ENCODE results near the gene GNPNAT1. TPM values are rescaled to one million over a fixed set of nuclear protein-coding genes. Genes with fewer than 3 reads are reported as not detected.
"Not testable (repeated sequence)": the region's sequence is repeated elsewhere in the genome, so short reads cannot be mapped to it uniquely, and the experiment has no call there.

GNPNAT1 gene
- total RNA-seq, 2 experiments from 2014 or later = 42.2 to 42.4 TPM

- Mint-ChIP-seq H3K36me3 (peaks cover 10% of the 10 kb centered on the region), H3K4me1 (peaks cover 14% of the 10 kb centered on the region)
- H3K27ac Mint-ChIP-seq, H3K9me3 Mint-ChIP-seq, H3K4me3 Mint-ChIP-seq, H3K27me3 Mint-ChIP-seq, DNase-seq: not testable (repeated sequence)
These were observed 63.9 kb downstream of the GNPNAT1 start for GRCh38 chr14:52727509-52727908.

Other genes starting within 250 kb of the GNPNAT1 start
- 1 to 10 TPM; 6.6 to 8.1 TPM for gene TXNDC16, start 239.1 kb downstream of the GNPNAT1 start, total RNA-seq
- gene GPR137C, start 238.8 kb downstream of the GNPNAT1 start, total RNA-seq = under 1 TPM; 0.27 to 0.32 TPM
- gene ERO1A, start 96.0 kb downstream of the GNPNAT1 start, total RNA-seq = 100 to 1,000 TPM; 120 to 121 TPM
- 100 to 1,000 TPM; 117 to 123 TPM for gene PSMC6, start 84.4 kb downstream of the GNPNAT1 start, total RNA-seq
- gene STYX, start 61.4 kb downstream of the GNPNAT1 start, total RNA-seq = 10 to 100 TPM; 16.3 to 17.5 TPM
- 1 to 10 TPM; 1.3 to 2.3 TPM for gene FERMT2, start 159.4 kb upstream of the GNPNAT1 start, total RNA-seq